B cell (primary cell): ENCODE results near the gene DCDC2B. TPM values are rescaled to one million over a fixed set of nuclear protein-coding genes. Genes with fewer than 3 reads are reported as not detected.

Experiments
- ATAC-seq: fragments of 200-7000 bp; cut with Tn5 transposase; one replicate; pipeline ENCODE4 v1.10.0; 2021; ENCODE audit warnings: low read depth, mild to moderate bottlenecking, moderate number of reproducible peaks, moderate library complexity
- CTCF ChIA-PET: fragments of 350-600 bp; sonication (Branson Sonifier 250); formaldehyde crosslinking; loops from one replicate; lab custom pipeline; 2021; ENCODE audit warnings: antibody characterized with exemption, inconsistent platforms; lab: Charles Lee
- POLR2A ChIA-PET: fragments of 350-600 bp; sonication (Branson Sonifier 250); formaldehyde crosslinking; loops from one replicate; lab custom pipeline; 2021; ENCODE audit warnings: antibody characterized with exemption; lab: Charles Lee
- DNase-seq: peaks from one replicate; pipeline ENCODE4 v3.0.0; 2013
- H2AFZ ChIP-seq: 2 replicates; pipeline ENCODE4 v1.6.1; 2012; ENCODE audit warnings: mild to moderate bottlenecking, low read depth, low read length; ENCODE audit not compliant: insufficient read depth, poor library complexity, severe bottlenecking
- H3K27ac ChIP-seq, 2 donors: 1 replicate in 1 of 2; 2 replicates in 1 of 2; pipeline ENCODE4 v1.5.1; 2012 to 2013; ENCODE audit warnings: low read length in 2 of 2, mild to moderate bottlenecking in 2 of 2, moderate library complexity in 1 of 2
- H3K27me3 ChIP-seq, 4 experiments: fragments of 200-600 bp in 1 of 4; sonication (generic) in 1 of 4; replicated peaks in 1 of 4; 1 replicate in 2 of 4; 2 replicates in 2 of 4; pipeline versions ENCODE4 v1.6.1 to v1.7.0; 2013 to 2016; ENCODE audit warnings: low read length in 3 of 4, mild to moderate bottlenecking in 2 of 4, mixed read lengths in 1 of 4, moderate library complexity in 1 of 4; ENCODE audit not compliant: insufficient read depth in 4 of 4, control insufficient read depth in 3 of 4; ENCODE audit errors: control extremely low read depth in 1 of 4
- H3K36me3 ChIP-seq, 2 experiments: replicated peaks in 1 of 2; 1 replicate in 1 of 2; 2 replicates in 1 of 2; pipeline versions ENCODE4 v1.6.1 to v1.7.1; 2013; ENCODE audit warnings: low read length in 1 of 2; ENCODE audit not compliant: insufficient read depth in 2 of 2, control insufficient read depth in 1 of 2; ENCODE audit errors: control extremely low read depth in 1 of 2, extremely low read depth in 1 of 2
- H3K4me1 ChIP-seq, 2 donors: fragments of 200-600 bp in 1 of 2; sonication (generic) in 1 of 2; 1 replicate in 1 of 2; 2 replicates in 1 of 2; pipeline versions ENCODE4 v1.5.1 to v1.6.1; 2013 to 2017; ENCODE audit warnings: low read length in 2 of 2; ENCODE audit not compliant: control insufficient read depth in 2 of 2, insufficient read depth in 2 of 2
- H3K4me2 ChIP-seq: replicated peaks from 2 replicates; pipeline ENCODE3; 2012; ENCODE audit warnings: mild to moderate bottlenecking, low read depth, low read length; ENCODE audit not compliant: poor library complexity, severe bottlenecking
- H3K4me3 ChIP-seq, 5 experiments: fragments of 200-600 bp in 1 of 5; sonication (generic) in 1 of 5; 1 replicate in 3 of 5; 2 replicates in 2 of 5; pipeline versions ENCODE4 v1.5.1 to v1.7.0; 2011 to 2016; ENCODE audit warnings: low read length in 4 of 5, mild to moderate bottlenecking in 4 of 5, low read depth in 2 of 5, control low read depth in 1 of 5, moderate library complexity in 1 of 5; ENCODE audit not compliant: insufficient read depth in 1 of 5; ENCODE audit errors: control extremely low read depth in 1 of 5, extremely low read depth in 1 of 5
- H3K79me2 ChIP-seq: fragments of 200-600 bp; sonication (generic); one replicate; pipeline ENCODE4 v1.6.0; 2016; ENCODE audit warnings: low read length; ENCODE audit not compliant: control insufficient read depth, insufficient read depth
- H3K9ac ChIP-seq: fragments of 200-600 bp; sonication (generic); 2 replicates; pipeline ENCODE4 v1.6.1; 2017; ENCODE audit warnings: mild to moderate bottlenecking, low read length, moderate library complexity
- H3K9me3 ChIP-seq, 3 donors: one replicate each; pipeline versions ENCODE4 v1.6.1 to v1.7.1; 2013; ENCODE audit warnings: low read length in 2 of 3; ENCODE audit not compliant: control insufficient read depth in 2 of 3, insufficient read depth in 1 of 3; ENCODE audit errors: control extremely low read depth in 1 of 3
- H4K20me1 ChIP-seq: 2 replicates; pipeline ENCODE4 v1.6.0; 2012; ENCODE audit warnings: mild to moderate bottlenecking, low read length; ENCODE audit not compliant: insufficient read depth, control insufficient read depth, poor library complexity, severe bottlenecking
- H3K27ac Mint-ChIP-seq: one replicate; pipeline ENCODE4 v1.8.0; 2021; ENCODE audit warnings: mixed read lengths
- H3K27me3 Mint-ChIP-seq: one replicate; pipeline ENCODE4 v1.8.0; 2021; ENCODE audit warnings: mixed read lengths
- H3K4me1 Mint-ChIP-seq: one replicate; pipeline ENCODE4 v1.8.0; 2021; ENCODE audit warnings: mixed read lengths
- H3K4me3 Mint-ChIP-seq: one replicate; pipeline ENCODE4 v1.8.0; 2021; ENCODE audit warnings: mixed read lengths
- H3K9me3 Mint-ChIP-seq: one replicate; pipeline ENCODE4 v1.8.0; 2022; ENCODE audit warnings: mixed read lengths; ENCODE audit not compliant: insufficient read depth
- EZH2 ChIP-seq: IDR thresholded peaks from 2 replicates; pipeline ENCODE4 v1.6.1; 2012; ENCODE audit warnings: borderline replicate concordance, low read depth, mild to moderate bottlenecking, moderate library complexity, low read length; ENCODE audit not compliant: insufficient read depth, poor library complexity, severe bottlenecking
- WGBS: methylation state at CpG from one replicate; pipeline ENCODE4 v1.1.5; 2013; ENCODE audit warnings: missing lambda C conversion rate; ENCODE audit not compliant: insufficient coverage; 5-methylcytosine and 5-hydroxymethylcytosine counted together
- intact Hi-C: fragments of 100-400 bp; cut with micrococcal nuclease; formaldehyde crosslinking; loops from one replicate; pipeline ENCODE4 v1.10.0; 2022
- polyA minus RNA-seq: library from RNA; depleted of rRNA, polyadenylated mRNA; stranded (reverse); fragments of >200 nt; gene quantifications from 2 replicates; pipeline ENCODE4 v1.2.3, GENCODE V29; 2012
- polyA plus RNA-seq: library from polyadenylated mRNA; depleted of rRNA; stranded (reverse); fragments of >200 nt; gene quantifications from 2 replicates; pipeline ENCODE4 v1.2.3, GENCODE V29; 2012
- total RNA-seq, 2 donors: library from RNA; stranded (reverse); fragments of 120-200 nt in 1 of 2; gene quantifications; 1 replicate in 1 of 2; 2 replicates in 1 of 2; pipeline versions ENCODE4 v1.2.3 to v1.2.4, GENCODE V29; 2013 to 2022
- TF ChIP-seq, protein P1 (sequence below): fragments of 200-600 bp; IDR thresholded peaks from one replicate; pipeline ENCODE4 v1.8.0; 2022; ENCODE audit warnings: antibody characterized with exemption, mild to moderate bottlenecking

Gene DCDC2B
- total RNA-seq (not detected in 2 replicates), polyA plus RNA-seq (not detected in 2 replicates), polyA minus RNA-seq (not detected in 2 replicates)
- total RNA-seq (2013) = not detected

DNA sequence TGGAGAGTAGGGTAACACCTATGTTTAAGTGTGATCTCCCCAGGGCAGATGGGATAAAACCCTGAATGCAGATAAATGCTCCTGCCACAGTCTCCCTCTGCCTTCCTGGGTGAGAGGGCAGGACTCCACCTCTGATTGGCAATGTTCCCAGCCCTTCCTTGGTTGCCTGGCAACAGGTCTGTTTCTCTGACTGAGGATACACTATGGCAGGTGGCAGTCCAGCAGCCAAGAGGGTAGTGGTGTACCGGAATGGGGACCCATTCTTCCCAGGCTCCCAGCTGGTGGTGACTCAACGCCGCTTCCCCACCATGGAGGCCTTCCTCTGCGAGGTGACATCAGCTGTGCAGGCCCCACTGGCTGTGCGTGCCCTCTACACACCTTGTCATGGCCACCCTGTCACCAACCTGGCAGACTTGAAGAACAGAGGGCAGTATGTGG lies at the start of gene DCDC2B:
DCDC2B (plus strand) TSS at position 199 of the 438 bp plus-strand sequence; CDS start at position 204, 5 bp downstream.
- Mint-ChIP-seq H3K27me3 (no peaks in the 10 kb centered on the region), H3K27ac (peak within 1 kb of the TSS; percentile 50), H3K4me1 (peaks cover 46% of the 10 kb centered on the region), H3K4me3 (peak within 1 kb of the TSS; percentile 26), H3K9me3 (no peaks in the 10 kb centered on the region)
- ATAC-seq (no peak), DNase-seq (no peak)
- Histone ChIP-seq H3K36me3 (no peaks in the 10 kb centered on the region), H3K79me2 (no peaks in the 10 kb centered on the region), H3K9me3 (peaks cover 0 to 4% (median 0%) of the 10 kb centered on the region in 3 donors), H3K27ac (no peak within 1 kb of the TSS), H3K4me2 (peak within 1 kb of the TSS; percentile 35), H3K27me3 (no peaks in the 10 kb centered on the region), H3K9ac (no peak within 1 kb of the TSS), H3K4me1 (peaks cover 30 to 43% of the 10 kb centered on the region in 2 donors), H3K4me3 (no peak within 1 kb of the TSS), H2AFZ (no peak within 1 kb of the TSS), H4K20me1 (no peaks in the 10 kb centered on the region)
- CTCF ChIA-PET = interaction anchor here (1.3 to 2.5 kb wide), 2 partner anchors 32 to 107 kb away, joined by 3 to 6 read pairs; no protein-coding TSS in a partner anchor
- POLR2A ChIA-PET = interaction anchor here (0.9 kb wide), 1 partner anchor 115 kb away, joined by 7 read pairs; no protein-coding TSS in a partner anchor
- TF ChIP-seq, protein P1, sequence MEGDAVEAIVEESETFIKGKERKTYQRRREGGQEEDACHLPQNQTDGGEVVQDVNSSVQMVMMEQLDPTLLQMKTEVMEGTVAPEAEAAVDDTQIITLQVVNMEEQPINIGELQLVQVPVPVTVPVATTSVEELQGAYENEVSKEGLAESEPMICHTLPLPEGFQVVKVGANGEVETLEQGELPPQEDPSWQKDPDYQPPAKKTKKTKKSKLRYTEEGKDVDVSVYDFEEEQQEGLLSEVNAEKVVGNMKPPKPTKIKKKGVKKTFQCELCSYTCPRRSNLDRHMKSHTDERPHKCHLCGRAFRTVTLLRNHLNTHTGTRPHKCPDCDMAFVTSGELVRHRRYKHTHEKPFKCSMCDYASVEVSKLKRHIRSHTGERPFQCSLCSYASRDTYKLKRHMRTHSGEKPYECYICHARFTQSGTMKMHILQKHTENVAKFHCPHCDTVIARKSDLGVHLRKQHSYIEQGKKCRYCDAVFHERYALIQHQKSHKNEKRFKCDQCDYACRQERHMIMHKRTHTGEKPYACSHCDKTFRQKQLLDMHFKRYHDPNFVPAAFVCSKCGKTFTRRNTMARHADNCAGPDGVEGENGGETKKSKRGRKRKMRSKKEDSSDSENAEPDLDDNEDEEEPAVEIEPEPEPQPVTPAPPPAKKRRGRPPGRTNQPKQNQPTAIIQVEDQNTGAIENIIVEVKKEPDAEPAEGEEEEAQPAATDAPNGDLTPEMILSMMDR = no peak
- 98% methylated on average over 5 of the region's 5 CpGs for WGBS
- intact Hi-C loops = loop anchor here (5.0 to 10.0 kb wide), 3 partner anchors 33 to 134 kb away; partner anchors contain the start of genes HDAC1 and TMEM39B

DNA sequence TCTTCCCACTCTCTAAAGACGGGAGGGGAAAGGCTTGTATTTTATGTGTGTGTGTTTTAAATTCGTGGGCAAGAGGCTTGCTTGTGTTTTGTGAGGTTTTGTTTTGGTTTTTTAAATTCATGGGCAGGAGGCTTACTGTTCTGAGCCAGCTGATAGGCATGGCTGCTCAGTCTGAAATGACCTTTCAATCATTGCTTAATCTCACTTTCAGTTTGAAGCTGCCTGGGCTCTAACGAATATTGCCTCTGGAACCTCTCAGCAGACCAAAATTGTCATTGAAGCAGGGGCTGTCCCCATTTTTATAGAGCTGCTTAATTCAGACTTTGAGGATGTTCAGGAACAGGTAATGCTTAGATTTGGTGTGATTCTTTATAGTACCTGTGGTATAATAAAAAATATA lies 49.7 kb upstream of the DCDC2B start:
- Histone ChIP-seq H2AFZ (no peak overlapping the region), H3K9ac (no peak overlapping the region), H3K79me2 (peaks cover 10% of the 10 kb centered on the region), H3K27me3 (no peaks in the 10 kb centered on the region), H3K4me2 (no peak overlapping the region), H3K4me3 (no peak overlapping the region), H3K4me1 (no peaks in the 10 kb centered on the region), H3K36me3 (peaks cover 36 to 87% of the 10 kb centered on the region in 2 experiments), H3K27ac (no peak overlapping the region), H3K9me3 (no peaks in the 10 kb centered on the region), H4K20me1 (peaks cover 21% of the 10 kb centered on the region)
- no peak for ATAC-seq
- Mint-ChIP-seq H3K27ac (peak overlapping the region; percentile 32), H3K27me3 (no peaks in the 10 kb centered on the region), H3K4me1 (no peaks in the 10 kb centered on the region), H3K9me3 (no peaks in the 10 kb centered on the region), H3K4me3 (no peak overlapping the region)
- ChIA-PET POLR2A (interaction anchor here (0.6 kb wide), 1 partner anchor 177 kb away, joined by 3 read pairs; the partner anchor contains the start of gene MARCKSL1), CTCF (no interaction called here)
- 64% methylated on average over 1 of the region's 3 CpGs for WGBS
- TF ChIP-seq, protein P1 = no peak
- no peak for TF ChIP-seq EZH2
- DNase-seq = no peak
- intact Hi-C loops = no loop called here
